Ureter (tissue), 1 donor: ENCODE results near the gene TASOR2. TPM values are rescaled to one million over a fixed set of nuclear protein-coding genes. Genes with fewer than 3 reads are reported as not detected.
A peak's percentile ranks its signal among the peaks of the same experiment; 100 is the strongest.

Experiments used
- DNase-seq: peaks from one replicate; pipeline ENCODE4 v3.0.0-alpha.2; 2020; ENCODE audit warnings: low spot score
- total RNA-seq: library from RNA; stranded (reverse); gene quantifications from one replicate; pipeline ENCODE4 v1.2.4, GENCODE V29; 2023
- donor health status: DM: yes; HTN: yes; CAD: no.

The TASOR2 gene
- total RNA-seq, 1 donor from 2014 or later, result 99.2 TPM

GRCh38 chr10:5655121-5655520 lies 29.5 kb upstream of the TASOR2 start:
- no peak for DNase-seq

- no peak for DNase-seq
These were observed 27.7 kb upstream of the TASOR2 start for GRCh38 chr10:5656737-5657579.

DNA sequence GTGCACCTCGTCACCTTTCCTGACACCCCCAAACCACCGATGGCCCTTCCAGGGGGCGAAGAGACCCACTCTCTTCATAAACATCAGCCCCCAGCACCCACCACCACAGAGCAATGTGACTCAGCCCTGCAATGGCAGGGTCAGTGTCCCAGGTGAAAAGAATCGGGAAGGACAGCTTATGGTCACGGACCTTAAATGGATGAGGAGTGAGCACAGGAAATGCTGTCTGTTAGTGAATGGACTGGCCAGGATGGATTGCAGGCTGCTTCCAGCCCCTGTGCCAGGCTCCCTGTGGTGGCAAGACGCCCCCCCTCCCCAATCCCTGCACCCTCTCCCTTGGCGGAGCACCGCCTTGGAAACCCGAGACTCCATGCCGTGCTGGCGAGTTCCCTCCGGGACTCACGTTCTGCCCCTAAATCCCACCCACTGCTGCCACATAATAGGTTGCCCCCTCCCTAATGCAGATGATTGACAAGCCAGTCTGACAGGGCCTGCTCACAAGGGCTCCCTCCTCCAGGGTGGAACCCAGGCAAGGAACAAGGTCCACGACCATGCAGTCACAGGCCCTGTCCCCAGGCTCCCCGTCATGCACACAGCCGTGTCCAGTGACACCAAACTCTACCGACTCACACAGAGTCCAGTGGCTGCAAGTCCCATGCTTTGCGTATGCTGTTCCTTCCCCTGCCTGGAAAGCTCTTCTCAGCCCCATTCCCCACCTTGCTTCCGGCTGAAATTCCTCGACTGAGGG lies 25.6 kb upstream of the TASOR2 start:
- DNase-seq, result no peak

- DNase-seq, result peak; percentile 77
These were observed 24.7 kb upstream of the TASOR2 start for GRCh38 chr10:5659702-5660528.

- no peak for DNase-seq
These were observed 23.6 kb upstream of the TASOR2 start for GRCh38 chr10:5661043-5661442.

DNA sequence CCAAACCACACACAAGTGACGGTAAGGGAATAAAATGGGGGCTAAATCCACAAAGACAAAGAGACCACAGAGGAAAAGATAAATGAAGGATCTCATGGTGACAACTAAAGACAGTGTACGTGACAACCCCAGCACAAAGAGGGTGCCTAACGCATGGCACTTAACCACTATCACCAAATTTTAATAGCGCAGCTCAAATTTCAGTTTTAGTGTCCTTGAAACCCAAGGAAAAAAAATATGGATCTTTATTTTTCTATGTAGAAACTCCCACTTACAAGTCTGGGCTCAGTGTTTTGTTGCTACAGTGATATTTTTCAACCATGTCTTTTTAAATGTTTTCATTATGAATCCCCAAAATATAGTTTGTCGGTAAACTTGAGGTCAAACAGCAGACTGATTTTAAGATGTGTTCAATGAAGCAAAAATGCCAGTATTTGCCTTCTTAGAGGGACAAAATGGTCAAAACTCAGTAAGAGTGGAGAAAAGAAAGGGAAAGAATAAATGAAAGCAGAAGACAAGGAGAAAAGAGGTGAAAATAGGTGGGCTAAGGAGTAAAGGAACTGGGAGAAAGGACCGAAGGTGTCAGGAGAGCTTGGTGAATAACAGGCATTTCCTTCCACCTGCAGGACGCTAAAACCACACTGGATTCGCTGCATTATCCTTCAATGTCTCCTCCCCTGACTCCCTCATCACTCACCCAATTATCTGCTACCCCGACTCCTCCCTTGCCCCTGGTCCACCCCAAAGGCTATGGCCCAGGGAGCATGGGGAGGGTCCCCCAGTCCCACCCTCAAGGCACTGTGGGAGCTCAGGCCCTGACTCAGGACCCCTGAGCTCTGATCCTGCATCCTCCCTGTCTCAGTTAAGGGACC lies 21.7 kb upstream of the TASOR2 start:
- no peak for DNase-seq

- DNase-seq, result no peak
These were observed 20.8 kb upstream of the TASOR2 start for GRCh38 chr10:5663692-5664427.

DNA sequence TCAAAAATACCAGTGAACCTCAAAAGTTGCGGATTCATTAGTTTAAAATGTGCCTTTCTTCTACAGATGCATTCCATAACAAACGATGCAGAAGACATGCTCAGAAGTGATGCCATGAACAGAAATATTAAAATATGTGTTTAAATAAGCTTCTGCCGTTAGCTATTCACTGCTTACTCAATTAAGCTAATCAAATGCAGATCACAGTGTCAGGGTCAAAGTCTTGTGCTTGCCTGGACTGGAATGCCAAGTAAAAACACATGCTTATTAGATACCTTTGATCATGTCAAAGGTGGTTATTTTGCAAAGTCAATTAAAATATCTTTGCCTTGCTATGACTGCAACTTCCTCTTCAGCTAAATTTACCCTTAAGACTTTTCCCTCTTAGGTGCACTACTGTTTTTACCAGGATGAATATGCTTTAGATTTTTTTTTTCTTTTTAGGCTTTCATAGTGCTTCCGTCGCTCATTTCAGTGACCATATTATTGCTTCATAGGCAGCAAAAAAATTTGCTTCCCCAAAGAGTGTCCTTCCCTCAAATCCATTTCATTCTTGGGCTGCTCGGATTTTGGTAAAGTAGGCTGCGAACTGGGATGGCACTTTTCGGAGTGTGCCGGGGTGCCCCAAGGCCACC lies 19.1 kb upstream of the TASOR2 start:
- no peak for DNase-seq

GRCh38 chr10:5666008-5666840 lies 18.4 kb upstream of the TASOR2 start, which contains the start of gene ASB13:
TSS of gene ASB13 (minus strand) at chr10:5666595. CDS start at chr10:5666551, 44 bp downstream.
- peak; percentile 69 for DNase-seq

- no peak for DNase-seq
These were observed 17.6 kb upstream of the TASOR2 start for GRCh38 chr10:5666841-5667630.

- DNase-seq, result no peak
These were observed 16.2 kb upstream of the TASOR2 start for GRCh38 chr10:5668429-5668828.

GRCh38 chr10:5669604-5670003 lies 15.0 kb upstream of the TASOR2 start:
- no peak for DNase-seq

GRCh38 chr10:5670662-5671375 lies 13.8 kb upstream of the TASOR2 start:
- no peak for DNase-seq

GRCh38 chr10:5678397-5679036 lies 6.1 kb upstream of the TASOR2 start:
- no peak for DNase-seq

DNA sequence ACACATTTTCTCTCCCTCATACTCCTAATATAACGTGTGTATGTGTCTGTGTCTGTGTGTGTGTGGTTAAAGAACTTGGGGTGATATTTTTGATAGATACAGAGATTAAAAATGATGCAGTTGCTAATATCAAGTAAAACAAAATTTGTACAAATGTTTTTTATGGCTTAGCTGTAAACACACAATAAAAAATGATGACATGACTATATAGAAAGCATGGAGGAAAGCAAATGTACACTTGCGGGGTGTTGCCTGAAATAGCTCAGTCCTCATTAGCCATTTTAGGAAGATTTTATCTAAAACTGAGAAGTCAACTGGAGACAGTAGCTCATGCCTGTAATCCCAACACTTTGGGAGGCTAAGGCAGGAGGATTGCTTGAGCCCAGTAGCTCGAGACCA lies 5.6 kb upstream of the TASOR2 start:
- DNase-seq, result no peak

GRCh38 chr10:5679606-5680005 lies 5.0 kb upstream of the TASOR2 start:
- DNase-seq, result no peak

DNA sequence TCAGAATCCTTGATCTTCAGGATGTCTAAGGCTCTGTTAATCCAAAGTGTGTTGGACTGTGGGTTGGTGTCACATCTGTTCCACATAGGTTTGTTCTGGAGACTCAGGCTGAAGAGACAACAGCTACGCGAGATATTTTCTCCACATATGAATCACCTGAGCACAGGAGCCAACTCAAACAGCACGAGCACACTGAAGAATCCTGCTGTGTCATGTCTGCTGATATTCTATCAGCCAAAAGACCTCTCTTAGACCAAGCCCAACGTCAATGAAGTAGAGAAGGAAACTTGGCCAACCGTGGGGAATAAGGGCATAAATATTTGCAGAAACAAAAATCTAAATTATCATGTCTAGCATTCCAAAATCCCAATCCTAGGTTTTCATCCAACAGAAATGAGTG lies 2.7 kb upstream of the TASOR2 start:
- no peak for DNase-seq
